GM18517 (cell line): ENCODE data around the gene ZFYVE28.

ENCODE experiments used
- ATAC-seq: cut with Tn5 transposase; IDR thresholded peaks from one replicate; pipeline ENCODE4 v1.9.1; 2021; ENCODE audit warnings: mild to moderate bottlenecking, moderate library complexity; ENCODE audit not compliant: unreplicated experiment

Gene ZFYVE28

DNA sequence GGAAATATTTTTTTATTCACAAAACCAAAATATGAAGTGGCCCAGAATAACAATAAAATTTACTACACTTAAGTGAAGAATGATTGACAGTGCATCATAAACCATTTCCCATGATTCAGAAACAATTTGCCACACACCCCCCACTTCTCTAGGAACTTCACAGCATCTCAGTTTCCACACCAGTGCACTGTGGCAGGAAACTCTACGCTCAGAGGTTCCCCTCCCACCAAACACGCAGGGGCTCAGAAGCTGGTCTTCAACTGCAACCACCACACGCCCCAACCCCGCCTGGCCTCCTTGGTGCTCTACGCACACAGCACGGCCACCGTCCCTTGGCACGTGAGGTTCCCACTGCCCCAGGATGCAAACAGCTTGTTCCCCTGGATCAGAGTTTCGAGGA is 63.7 kb downstream of the ZFYVE28 start:
- no peak for ATAC-seq

DNA sequence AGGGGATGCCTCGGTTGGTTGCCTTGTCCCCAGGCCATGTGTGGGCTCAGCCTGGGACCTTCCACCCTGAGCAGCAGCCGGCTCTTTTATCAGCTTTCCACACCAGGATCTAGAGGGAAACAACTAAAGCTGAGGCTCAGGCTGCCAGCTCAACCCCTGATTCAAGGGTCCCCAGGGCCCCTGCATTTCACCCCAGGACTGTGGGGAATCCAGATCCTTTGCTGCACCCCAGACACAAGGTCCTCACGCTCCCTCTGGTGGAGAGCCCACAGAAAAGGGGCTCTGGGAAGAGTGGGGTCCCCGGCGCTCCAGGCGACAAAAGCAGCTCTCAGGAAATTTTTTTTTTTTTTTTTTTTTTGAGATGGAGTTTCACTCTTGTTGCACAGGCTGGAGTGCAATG is 64.3 kb downstream of the ZFYVE28 start:
- no peak for ATAC-seq

GRCh38 chr4:2353222-2354107 is 65.0 kb downstream of the ZFYVE28 start:
- ATAC-seq = no peak

- ATAC-seq = no peak
Measured at GRCh38 chr4:2352729-2353221, 65.7 kb downstream of the ZFYVE28 start.

DNA sequence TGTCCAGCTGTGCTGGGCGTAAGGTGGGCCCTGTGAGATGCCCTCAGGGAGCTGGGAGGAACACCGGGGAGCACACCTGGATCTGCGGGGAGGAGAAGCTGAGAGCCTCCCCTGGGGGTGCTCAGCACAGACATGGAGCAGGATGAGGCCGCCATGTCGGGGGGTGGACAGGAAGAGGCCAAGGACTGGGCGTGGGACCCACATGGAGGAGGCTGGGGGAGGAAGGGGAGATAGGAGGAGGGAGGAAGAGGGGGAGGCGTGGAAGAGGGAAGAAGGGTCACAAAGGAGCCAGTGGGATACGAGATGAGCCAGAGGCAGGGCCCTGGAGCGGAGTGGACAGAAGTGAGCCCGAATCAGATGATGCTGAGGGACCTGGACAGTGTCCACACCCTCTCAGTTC is 66.3 kb downstream of the ZFYVE28 start:
- ATAC-seq = no peak

GRCh38 chr4:2350982-2351381 is 67.5 kb downstream of the ZFYVE28 start:
- no peak for ATAC-seq

GRCh38 chr4:2348786-2349185 is 69.7 kb downstream of the ZFYVE28 start:
- no peak for ATAC-seq

GRCh38 chr4:2347190-2347589 is 71.3 kb downstream of the ZFYVE28 start:
- ATAC-seq = no peak

DNA sequence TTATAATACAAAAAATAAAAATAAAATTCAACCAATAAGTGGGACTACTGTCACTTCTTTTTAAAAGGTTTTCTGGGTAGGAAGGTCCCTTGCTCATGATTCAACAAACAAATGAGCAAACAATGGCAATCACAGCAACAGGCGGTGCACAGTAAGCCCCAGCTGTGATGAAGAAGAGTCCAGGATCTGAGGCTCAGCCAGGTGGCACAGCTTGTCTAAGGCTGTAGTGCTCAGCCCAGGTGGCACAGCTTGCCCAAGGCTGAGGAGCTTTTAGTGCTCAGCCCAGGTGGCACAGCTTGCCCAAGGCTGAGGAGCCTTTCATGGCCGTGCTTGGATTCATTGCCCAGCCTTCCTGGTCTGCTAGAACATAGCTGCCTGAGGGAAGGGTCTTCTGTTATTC is 75.0 kb downstream of the ZFYVE28 start:
- ATAC-seq = no peak

GRCh38 chr4:2341911-2342652 is 76.4 kb downstream of the ZFYVE28 start:
- no peak for ATAC-seq

DNA sequence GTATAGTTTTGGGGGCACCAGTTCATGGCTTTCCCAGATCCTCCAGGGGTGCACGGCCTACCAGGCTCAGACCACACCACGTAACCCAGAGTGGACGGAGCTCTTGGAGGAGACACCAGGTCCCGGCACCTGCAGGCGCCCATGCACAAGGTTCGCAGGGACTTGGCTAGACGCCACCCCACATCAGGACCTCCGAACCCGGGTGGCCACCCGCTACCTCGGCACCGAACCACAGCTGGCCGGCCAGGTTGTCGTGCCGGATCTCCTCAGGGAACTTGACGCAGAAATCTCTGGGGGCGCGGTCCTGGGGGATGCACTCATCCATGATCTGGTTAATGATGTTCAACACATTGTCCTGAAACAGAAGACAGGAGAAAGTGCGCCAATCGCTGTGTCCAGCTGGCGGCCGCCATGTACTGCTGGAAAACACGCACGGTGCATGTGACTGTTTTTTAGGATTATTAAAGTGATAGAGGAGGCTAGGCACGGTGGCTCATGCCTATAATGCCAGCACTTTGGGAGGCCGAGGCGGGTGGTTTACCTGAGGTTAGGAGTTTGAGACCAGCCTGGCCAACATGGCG is 77.1 kb downstream of the ZFYVE28 start:
- ATAC-seq = no peak

DNA sequence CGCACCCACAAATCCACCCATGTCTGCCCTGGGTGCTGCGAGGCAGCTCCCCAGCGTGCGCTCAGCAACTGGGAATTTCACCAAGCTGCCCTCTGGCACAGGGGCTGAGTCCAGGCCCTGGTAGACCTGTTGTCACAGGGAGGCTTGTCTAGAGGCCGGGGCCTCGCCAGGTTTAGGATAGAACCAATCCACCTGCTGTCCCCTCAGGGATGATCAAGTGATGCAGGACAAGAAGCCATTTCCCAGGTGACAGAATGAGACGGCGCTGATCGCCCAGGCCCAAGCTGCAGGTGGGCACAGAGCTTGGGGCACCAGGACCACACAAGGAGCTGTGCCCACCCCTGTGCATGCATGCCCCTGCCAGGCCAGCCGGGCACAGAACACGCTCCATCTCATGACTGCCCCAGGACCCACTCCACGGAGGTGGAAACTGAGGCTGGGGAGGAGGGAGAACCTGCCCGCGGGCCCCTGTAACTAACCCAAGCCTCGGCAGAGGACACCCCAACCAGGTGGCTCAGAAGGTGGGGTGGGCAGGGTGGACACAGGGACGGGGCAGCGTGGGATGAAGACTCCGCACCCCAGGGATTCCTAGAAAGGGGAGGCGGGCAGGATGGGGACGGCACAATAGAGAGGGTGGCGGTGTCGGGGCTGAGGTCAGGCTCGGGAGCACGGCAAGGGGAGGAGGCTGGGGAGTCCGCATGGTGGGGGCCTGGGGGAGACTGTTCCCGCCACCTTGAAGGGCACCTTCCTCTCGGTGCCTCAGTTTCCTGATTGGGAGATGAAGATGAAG is 78.0 kb downstream of the ZFYVE28 start:
- no peak for ATAC-seq

DNA sequence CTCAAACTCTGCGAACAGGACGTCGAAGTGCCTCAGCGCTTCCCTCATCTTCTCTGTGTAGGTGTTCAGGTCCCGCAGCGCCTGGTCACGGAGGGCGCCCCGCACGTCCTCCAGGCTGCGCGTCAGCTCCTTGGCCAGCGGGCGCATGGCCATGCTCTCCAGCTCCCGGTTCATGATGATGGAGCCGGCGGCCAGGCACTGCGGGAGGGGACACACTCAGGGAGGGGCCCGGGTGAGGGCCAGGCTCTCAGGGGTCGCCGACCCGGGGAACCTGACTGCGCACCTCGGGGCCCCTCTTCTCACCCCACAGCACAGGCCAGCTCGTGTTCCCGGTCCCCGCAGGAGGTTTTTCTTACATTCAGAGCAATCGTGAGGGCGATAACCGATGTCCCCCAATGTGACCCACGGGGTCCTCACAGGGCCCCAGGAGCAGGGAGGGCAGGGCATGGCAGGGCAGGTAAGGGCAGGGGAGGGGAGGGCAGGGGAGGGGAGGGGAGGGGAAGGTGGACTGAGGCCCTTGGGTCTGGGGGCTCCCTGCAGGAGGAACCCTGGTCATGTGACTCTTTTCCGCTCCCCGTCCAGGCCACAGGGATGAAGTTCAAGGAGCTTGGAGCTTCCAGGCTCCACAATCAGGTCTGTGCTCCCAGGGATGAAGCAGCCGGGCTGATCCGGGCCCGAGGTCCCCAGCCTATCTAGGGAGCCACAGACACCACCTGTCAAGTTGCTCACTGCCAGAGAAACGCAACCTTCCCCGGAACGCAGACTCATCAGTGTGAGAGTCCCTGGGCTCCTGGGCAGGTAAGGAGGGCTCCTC is 78.8 kb downstream of the ZFYVE28 start:
- no peak for ATAC-seq

GRCh38 chr4:2338754-2339457 is 79.5 kb downstream of the ZFYVE28 start:
- ATAC-seq = no peak

DNA sequence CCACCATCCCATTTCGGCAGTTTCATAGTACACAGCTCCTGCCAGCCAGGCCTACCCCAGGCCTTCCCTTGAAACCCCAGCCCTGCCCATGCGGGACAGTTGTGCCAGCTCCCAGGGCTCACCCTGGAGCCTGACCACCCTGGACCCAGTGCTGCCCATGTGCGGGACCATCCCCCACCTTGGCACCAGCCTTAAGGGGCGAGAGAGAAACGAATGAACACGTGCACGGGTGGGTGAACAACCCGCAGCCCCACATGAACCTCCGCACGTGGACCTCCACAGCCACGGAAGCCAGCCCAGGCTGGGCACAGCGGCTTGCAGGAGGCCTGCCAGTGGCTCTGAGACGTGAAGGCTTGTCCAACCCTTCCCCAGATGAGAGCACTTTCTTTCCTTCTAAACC is 80.5 kb downstream of the ZFYVE28 start:
- no peak for ATAC-seq

DNA sequence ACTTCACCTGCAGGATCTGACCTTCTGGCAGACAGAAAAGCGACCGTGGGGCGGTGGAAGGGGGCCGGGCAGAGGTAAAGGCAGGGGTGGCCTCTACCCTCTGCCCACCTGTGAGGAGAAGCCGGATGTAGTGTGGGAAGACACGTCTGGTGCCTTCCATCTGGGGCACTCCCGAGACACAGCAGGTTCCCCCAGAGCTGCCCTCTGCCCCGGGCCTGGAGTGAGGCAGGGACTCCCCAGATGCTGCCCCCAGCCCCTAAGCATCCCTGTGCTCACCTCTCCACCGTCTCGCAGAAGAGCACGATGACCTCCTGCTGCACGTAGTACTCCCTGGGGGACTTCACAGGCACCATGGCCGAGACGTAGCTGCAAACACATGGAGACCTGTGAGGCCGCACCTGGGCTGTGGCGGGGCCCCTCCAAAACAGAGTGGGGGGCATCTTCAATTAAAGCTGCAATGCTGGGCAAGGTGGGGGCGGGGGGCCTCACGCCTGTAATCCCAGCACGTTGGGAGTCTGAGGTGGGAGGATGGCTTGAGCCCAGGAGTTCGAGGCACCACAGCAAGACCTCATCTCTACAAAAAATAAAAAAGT is 81.2 kb downstream of the ZFYVE28 start:
- ATAC-seq = no peak

DNA sequence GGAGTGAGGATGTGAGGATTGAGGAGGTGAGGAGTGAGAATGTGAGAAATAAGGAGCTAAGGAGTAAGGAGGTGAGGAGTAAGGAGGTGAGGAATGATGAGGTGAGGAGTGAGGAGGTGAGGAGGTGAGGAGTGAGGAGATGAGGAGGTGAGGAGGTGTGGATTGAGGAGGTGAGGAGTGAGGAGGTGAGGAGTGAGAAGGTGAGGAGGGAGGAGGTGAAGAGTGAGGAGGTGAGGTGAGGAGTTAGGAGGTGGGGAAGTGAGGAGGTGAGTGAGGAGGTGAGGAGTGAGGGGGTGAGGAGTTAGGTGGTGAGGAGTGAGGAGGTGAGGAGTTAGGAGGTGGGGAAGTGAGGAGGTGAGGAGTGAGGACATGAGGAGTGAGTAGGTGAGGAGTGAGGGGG is 81.8 kb downstream of the ZFYVE28 start:
- ATAC-seq = no peak

DNA sequence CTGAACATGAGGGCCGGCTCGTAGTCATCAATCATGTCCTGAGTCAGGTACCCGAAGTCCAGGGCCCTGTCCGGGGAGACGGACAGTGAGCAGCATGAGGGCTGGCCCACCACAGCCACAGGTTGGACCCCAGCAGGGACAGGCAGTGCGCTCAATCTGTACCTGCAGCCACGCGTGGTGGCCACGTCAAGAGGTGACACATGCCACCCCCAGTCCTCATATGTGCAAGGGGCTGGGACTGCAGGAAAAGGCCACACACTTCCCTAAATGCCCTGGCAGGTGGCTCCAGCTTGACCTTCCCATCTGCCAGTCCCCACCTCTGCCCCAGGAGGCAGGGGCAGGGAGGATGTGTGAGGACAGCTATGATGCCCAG is 82.7 kb downstream of the ZFYVE28 start:
- no peak for ATAC-seq
